NT2/D1 (cell line): Measurements from ENCODE around the gene PEAK3.

Source experiments
- SUZ12 ChIP-seq: IDR thresholded peaks from 2 replicates; pipeline ENCODE4 v1.6.1; 2011; ENCODE audit not compliant: insufficient read length, insufficient read depth; ENCODE audit errors: extremely low read depth
- YY1 ChIP-seq: IDR thresholded peaks from 2 replicates; pipeline ENCODE4 v1.6.1; 2011; ENCODE audit not compliant: insufficient read length, insufficient read depth
- ZNF274 ChIP-seq: IDR thresholded peaks from 2 replicates; pipeline ENCODE4 v1.6.1; 2011; ENCODE audit warnings: mild to moderate bottlenecking, low read depth, low read length

- TF ChIP-seq YY1, result no peak
- no peak for TF ChIP-seq SUZ12
- TF ChIP-seq ZNF274, result no peak
These were observed 39.9 kb downstream of the PEAK3 start for GRCh38 chr19:2242092-2242537.
